Astrocyte (in vitro differentiated cells and primary cell): ENCODE data around the gene RALGAPA2.

ENCODE experiments used
- EZH2 ChIP-seq: IDR thresholded peaks from 2 replicates; pipeline ENCODE4 v1.6.1; 2012; ENCODE audit warnings: mild to moderate bottlenecking, low read length, inconsistent platforms; ENCODE audit not compliant: insufficient read depth
- TF ChIP-seq, protein P1 (sequence below): IDR thresholded peaks from 2 replicates; pipeline ENCODE4 v1.5.1; 2011; ENCODE audit warnings: low read depth, mild to moderate bottlenecking, inconsistent platforms, low read length, moderate library complexity; ENCODE audit not compliant: insufficient read depth

GRCh38 chr20:20480689-20481088, 231.8 kb downstream of the RALGAPA2 start:
- TF ChIP-seq, protein P1, sequence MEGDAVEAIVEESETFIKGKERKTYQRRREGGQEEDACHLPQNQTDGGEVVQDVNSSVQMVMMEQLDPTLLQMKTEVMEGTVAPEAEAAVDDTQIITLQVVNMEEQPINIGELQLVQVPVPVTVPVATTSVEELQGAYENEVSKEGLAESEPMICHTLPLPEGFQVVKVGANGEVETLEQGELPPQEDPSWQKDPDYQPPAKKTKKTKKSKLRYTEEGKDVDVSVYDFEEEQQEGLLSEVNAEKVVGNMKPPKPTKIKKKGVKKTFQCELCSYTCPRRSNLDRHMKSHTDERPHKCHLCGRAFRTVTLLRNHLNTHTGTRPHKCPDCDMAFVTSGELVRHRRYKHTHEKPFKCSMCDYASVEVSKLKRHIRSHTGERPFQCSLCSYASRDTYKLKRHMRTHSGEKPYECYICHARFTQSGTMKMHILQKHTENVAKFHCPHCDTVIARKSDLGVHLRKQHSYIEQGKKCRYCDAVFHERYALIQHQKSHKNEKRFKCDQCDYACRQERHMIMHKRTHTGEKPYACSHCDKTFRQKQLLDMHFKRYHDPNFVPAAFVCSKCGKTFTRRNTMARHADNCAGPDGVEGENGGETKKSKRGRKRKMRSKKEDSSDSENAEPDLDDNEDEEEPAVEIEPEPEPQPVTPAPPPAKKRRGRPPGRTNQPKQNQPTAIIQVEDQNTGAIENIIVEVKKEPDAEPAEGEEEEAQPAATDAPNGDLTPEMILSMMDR = no peak
- no peak for TF ChIP-seq EZH2
